ENCODE measurements around the gene PGM1. TPM values are rescaled to one million over a fixed set of nuclear protein-coding genes. Genes with fewer than 3 reads are reported as not detected.

PGM1 gene
- total RNA-seq, 1 donor from 2014 or later, result 36.9 TPM

DNA sequence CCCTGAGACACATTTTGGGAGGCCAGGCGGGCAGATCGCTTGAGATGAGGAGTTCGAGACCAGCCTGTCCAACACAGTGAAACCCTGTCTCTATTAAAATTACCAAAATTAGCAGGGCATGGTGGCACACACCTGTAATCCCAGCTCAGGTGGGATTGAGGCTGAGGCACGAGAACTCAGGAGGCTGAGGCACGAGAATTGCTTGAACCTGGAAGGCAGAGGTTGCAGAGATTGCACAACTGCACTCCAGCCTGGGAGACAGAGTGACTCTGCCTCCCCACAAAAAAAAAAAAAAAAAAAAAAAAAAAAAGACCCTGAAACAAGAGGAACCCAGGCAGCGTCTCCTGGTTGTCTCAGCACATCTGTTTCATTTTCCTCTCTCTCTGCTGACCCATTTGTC lies 24.2 kb downstream of the PGM1 start:
- no peaks in the 10 kb centered on the region for H3K27me3 ChIP-seq (ENCODE audit: insufficient read depth, low read length)

DNA sequence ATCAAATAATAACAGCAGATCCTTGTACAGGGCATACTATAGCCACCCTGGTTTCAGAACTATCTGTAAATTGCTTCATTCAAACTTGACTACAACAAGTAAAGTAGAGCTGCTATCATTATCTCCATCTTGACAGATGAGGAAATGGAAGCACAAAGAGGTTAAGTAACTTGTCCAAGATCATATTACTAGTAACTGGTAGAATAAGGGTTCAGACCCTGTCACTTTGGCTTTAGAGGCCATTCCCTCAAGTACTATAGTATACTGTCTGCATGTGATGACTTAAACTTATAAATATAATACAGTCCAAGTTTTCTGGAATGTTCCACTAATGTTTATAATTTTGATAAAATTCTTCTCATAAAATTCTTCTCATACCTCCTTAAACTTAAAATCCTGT lies 24.8 kb downstream of the PGM1 start:
- no peaks in the 10 kb centered on the region for H3K36me3 Mint-ChIP-seq (ENCODE audit: low read depth, unreplicated experiment)
- Histone ChIP-seq H3K4me3 (ENCODE audit: insufficient read depth, low read depth, low read length) (no peak overlapping the region), H3K9me3 (ENCODE audit: insufficient read depth, low read depth, low read length) (no peaks in the 10 kb centered on the region), H4K20me1 (ENCODE audit: insufficient read depth, low read length) (peaks cover 5% of the 10 kb centered on the region), H3K9ac (ENCODE audit: low read length) (no peak overlapping the region), H2AFZ (ENCODE audit: low read depth, low read length) (no peak overlapping the region), H3K27me3 (ENCODE audit: insufficient read depth, low read length) (no peaks in the 10 kb centered on the region), H3K79me2 (ENCODE audit: insufficient read depth, low read length) (no peaks in the 10 kb centered on the region), H3K4me1 (ENCODE audit: insufficient read depth, low read length) (no peaks in the 10 kb centered on the region), H3K36me3 (ENCODE audit: insufficient read depth, low read length) (no peaks in the 10 kb centered on the region), H3K4me2 (ENCODE audit: low read length) (no peak overlapping the region), H3K27ac (ENCODE audit: low read depth, low read length) (no peak overlapping the region)
- no peak for TF ChIP-seq EZH2 (IDR thresholded peaks at IDR 0.05; ENCODE audit: insufficient read depth, low read length)
- TF ChIP-seq, protein P1, sequence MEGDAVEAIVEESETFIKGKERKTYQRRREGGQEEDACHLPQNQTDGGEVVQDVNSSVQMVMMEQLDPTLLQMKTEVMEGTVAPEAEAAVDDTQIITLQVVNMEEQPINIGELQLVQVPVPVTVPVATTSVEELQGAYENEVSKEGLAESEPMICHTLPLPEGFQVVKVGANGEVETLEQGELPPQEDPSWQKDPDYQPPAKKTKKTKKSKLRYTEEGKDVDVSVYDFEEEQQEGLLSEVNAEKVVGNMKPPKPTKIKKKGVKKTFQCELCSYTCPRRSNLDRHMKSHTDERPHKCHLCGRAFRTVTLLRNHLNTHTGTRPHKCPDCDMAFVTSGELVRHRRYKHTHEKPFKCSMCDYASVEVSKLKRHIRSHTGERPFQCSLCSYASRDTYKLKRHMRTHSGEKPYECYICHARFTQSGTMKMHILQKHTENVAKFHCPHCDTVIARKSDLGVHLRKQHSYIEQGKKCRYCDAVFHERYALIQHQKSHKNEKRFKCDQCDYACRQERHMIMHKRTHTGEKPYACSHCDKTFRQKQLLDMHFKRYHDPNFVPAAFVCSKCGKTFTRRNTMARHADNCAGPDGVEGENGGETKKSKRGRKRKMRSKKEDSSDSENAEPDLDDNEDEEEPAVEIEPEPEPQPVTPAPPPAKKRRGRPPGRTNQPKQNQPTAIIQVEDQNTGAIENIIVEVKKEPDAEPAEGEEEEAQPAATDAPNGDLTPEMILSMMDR (IDR thresholded peaks at IDR 0.05; ENCODE audit: insufficient read depth, low read depth, low read length), result no peak
- H3K4me3 Mint-ChIP-seq (ENCODE audit: unreplicated experiment), result no peak overlapping the region
- no peaks in the 10 kb centered on the region for H3K9me3 Mint-ChIP-seq (ENCODE audit: unreplicated experiment)
- DNase-seq (ENCODE audit: low read depth), result peak; percentile 23
- H3K4me1 Mint-ChIP-seq (ENCODE audit: low read depth, unreplicated experiment), result peaks cover 5% of the 10 kb centered on the region
- peaks cover 3% of the 10 kb centered on the region for H3K27me3 Mint-ChIP-seq (ENCODE audit: low read depth, unreplicated experiment)
- H3K27ac Mint-ChIP-seq (ENCODE audit: unreplicated experiment), result no peak overlapping the region
- FAIRE-seq, result peak; percentile 37

More for the DNA sequence above, 24.2 kb downstream of the PGM1 start:
- no peaks in the 10 kb centered on the region for H3K9me3 ChIP-seq (ENCODE audit: insufficient read depth, low read depth, low read length)
- H3K36me3 ChIP-seq (ENCODE audit: insufficient read depth, low read length), result no peaks in the 10 kb centered on the region
- Mint-ChIP-seq H3K4me3 (ENCODE audit: unreplicated experiment) (no peak overlapping the region), H3K4me1 (ENCODE audit: low read depth, unreplicated experiment) (peaks cover 10% of the 10 kb centered on the region), H3K9me3 (ENCODE audit: unreplicated experiment) (no peaks in the 10 kb centered on the region), H3K27me3 (ENCODE audit: low read depth, unreplicated experiment) (peaks cover 3% of the 10 kb centered on the region), H3K36me3 (ENCODE audit: low read depth, unreplicated experiment) (no peaks in the 10 kb centered on the region), H3K27ac (ENCODE audit: unreplicated experiment) (no peak overlapping the region)
- no peak overlapping the region for H2AFZ ChIP-seq (ENCODE audit: low read depth, low read length)
- peaks cover 7% of the 10 kb centered on the region for H4K20me1 ChIP-seq (ENCODE audit: insufficient read depth, low read length)
- no peaks in the 10 kb centered on the region for H3K4me1 ChIP-seq (ENCODE audit: insufficient read depth, low read length)
- no peak for DNase-seq (ENCODE audit: low read depth)
- H3K4me2 ChIP-seq (ENCODE audit: low read length), result no peak overlapping the region
- H3K4me3 ChIP-seq (ENCODE audit: insufficient read depth, low read depth, low read length), result no peak overlapping the region
- no peak overlapping the region for H3K27ac ChIP-seq (ENCODE audit: low read depth, low read length)
- H3K79me2 ChIP-seq (ENCODE audit: insufficient read depth, low read length), result no peaks in the 10 kb centered on the region
- H3K9ac ChIP-seq (ENCODE audit: low read length), result no peak overlapping the region
- FAIRE-seq, result no peak
- no peak for TF ChIP-seq EZH2 (IDR thresholded peaks at IDR 0.05; ENCODE audit: insufficient read depth, low read length)
- TF ChIP-seq, protein P1 (IDR thresholded peaks at IDR 0.05; ENCODE audit: insufficient read depth, low read depth, low read length), result no peak

GRCh38 chr1:63619558-63619957 lies 26.3 kb downstream of the PGM1 start:
- DNase-seq (ENCODE audit: low read depth) (no peak), FAIRE-seq (no peak)
- Histone ChIP-seq H3K27me3 (ENCODE audit: insufficient read depth, low read length) (no peaks in the 10 kb centered on the region), H3K9ac (ENCODE audit: low read length) (no peak overlapping the region), H3K9me3 (ENCODE audit: insufficient read depth, low read depth, low read length) (no peaks in the 10 kb centered on the region), H3K79me2 (ENCODE audit: insufficient read depth, low read length) (no peaks in the 10 kb centered on the region), H2AFZ (ENCODE audit: low read depth, low read length) (no peak overlapping the region), H3K4me1 (ENCODE audit: insufficient read depth, low read length) (no peaks in the 10 kb centered on the region), H3K36me3 (ENCODE audit: insufficient read depth, low read length) (no peaks in the 10 kb centered on the region), H3K4me2 (ENCODE audit: low read length) (no peak overlapping the region), H4K20me1 (ENCODE audit: insufficient read depth, low read length) (no peaks in the 10 kb centered on the region), H3K27ac (ENCODE audit: low read depth, low read length) (no peak overlapping the region), H3K4me3 (ENCODE audit: insufficient read depth, low read depth, low read length) (no peak overlapping the region)
- peaks cover 3% of the 10 kb centered on the region for H3K4me1 Mint-ChIP-seq (ENCODE audit: low read depth, unreplicated experiment)
- no peaks in the 10 kb centered on the region for H3K9me3 Mint-ChIP-seq (ENCODE audit: unreplicated experiment)
- H3K27ac Mint-ChIP-seq (ENCODE audit: unreplicated experiment), result no peak overlapping the region
- no peak for TF ChIP-seq EZH2 (IDR thresholded peaks at IDR 0.05; ENCODE audit: insufficient read depth, low read length)
- TF ChIP-seq, protein P1 (IDR thresholded peaks at IDR 0.05; ENCODE audit: insufficient read depth, low read depth, low read length), result no peak
- peaks cover 2% of the 10 kb centered on the region for H3K36me3 Mint-ChIP-seq (ENCODE audit: low read depth, unreplicated experiment)
- no peak overlapping the region for H3K4me3 Mint-ChIP-seq (ENCODE audit: unreplicated experiment)
- peaks cover under 1% of the 10 kb centered on the region for H3K27me3 Mint-ChIP-seq (ENCODE audit: low read depth, unreplicated experiment)
